A549 (cell line): ENCODE results near the gene CNOT6. TPM values are rescaled to one million over a fixed set of nuclear protein-coding genes. Genes with fewer than 3 reads are reported as not detected.
"Not testable (repeated sequence)": the region's sequence is repeated elsewhere in the genome, so short reads cannot be mapped to it uniquely, and the experiment has no call there.

ENCODE experiments used
- ATAC-seq, 2 experiments: fragments of 200-7000 bp in 1 of 2; fragments of >200 bp in 1 of 2; cut with Nextera tagmentation in 1 of 2; cut with Tn5 transposase in 1 of 2; 3 replicates each; pipeline versions ENCODE4 v1.8.0 to v1.9.1; 2018 to 2020; ENCODE audit warnings: mild to moderate bottlenecking in 1 of 2, moderate library complexity in 1 of 2
- CTCF ChIA-PET: fragments of 300-600 bp; sonication (Branson Sonifier 250); formaldehyde crosslinking; extraction: SDS; loops from one replicate; lab custom pipeline; 2021; ENCODE audit warnings: antibody characterized with exemption, inconsistent platforms; lab: Yijun Ruan, JAX
- POLR2A ChIA-PET: fragments of 350-600 bp; formaldehyde crosslinking; extraction: SDS; loops from one replicate; lab custom pipeline; 2021; ENCODE audit warnings: antibody characterized with exemption, inconsistent platforms; lab: Yijun Ruan, JAX
- DNase-seq, 2 experiments: peaks; one replicate each; pipeline versions ENCODE4 v3.0.0 to v3.0.0-alpha.2; 2011 to 2016; ENCODE audit warnings: low read depth in 1 of 2, low spot score in 1 of 2
- FAIRE-seq: peaks from 2 replicates; lab custom pipeline; 2011; peaks lifted over from hg19 to GRCh38; lab: Jason Lieb, UNC
- H3K27ac ChIP-seq, 2 experiments: fragments of >200 bp; sonication (Bioruptor Twin); formaldehyde crosslinking; 3 replicates each; pipeline ENCODE4 v1.5.1; 2016 to 2017
- H3K4me1 ChIP-seq: fragments of >200 bp; sonication (Bioruptor Twin); formaldehyde crosslinking; 3 replicates; pipeline ENCODE4 v1.6.1; 2016
- H3K4me2 ChIP-seq: fragments of >200 bp; sonication (Bioruptor Twin); formaldehyde crosslinking; 3 replicates; pipeline ENCODE4 v1.6.1; 2016
- H3K4me3 ChIP-seq: fragments of >200 bp; sonication (Bioruptor Twin); formaldehyde crosslinking; 3 replicates; pipeline ENCODE4 v1.5.1; 2016
- H3K9me3 ChIP-seq: fragments of >200 bp; sonication (Bioruptor Twin); formaldehyde crosslinking; 3 replicates; pipeline ENCODE4 v1.6.1; 2016
- ATOH8 ChIP-seq: fragments of 250-450 bp; sonication (Bioruptor Pico); IDR thresholded peaks from 2 replicates; pipeline ENCODE4 v1.5.0; 2020; ENCODE audit warnings: low read depth, mild to moderate bottlenecking, moderate library complexity
- CEBPB ChIP-seq, 2 experiments: fragments of >200 bp in 1 of 2; sonication (Bioruptor Twin) in 1 of 2; formaldehyde crosslinking in 1 of 2; IDR thresholded peaks; 2 replicates each; pipeline ENCODE4 v1.6.1; 2012 to 2016
- CHD2 ChIP-seq: fragments of 150-350 bp; IDR thresholded peaks from 2 replicates; pipeline ENCODE4 v1.6.1; 2014; ENCODE audit warnings: low read length; ENCODE audit not compliant: partially characterized antibody
- EHMT2 ChIP-seq: fragments of 200-600 bp; sonication (generic); IDR thresholded peaks from 2 replicates; pipeline ENCODE4 v1.6.1; 2016; ENCODE audit warnings: antibody characterized with exemption, low read depth, mild to moderate bottlenecking, moderate library complexity
- ESRRA ChIP-seq: fragments of 150-350 bp; IDR thresholded peaks from 2 replicates; pipeline ENCODE4 v1.6.1; 2014; ENCODE audit warnings: mild to moderate bottlenecking, low read length, borderline replicate concordance
- GATA3 ChIP-seq: IDR thresholded peaks from 2 replicates; pipeline ENCODE4 v1.6.1; 2012; ENCODE audit warnings: borderline replicate concordance
- HDAC2 ChIP-seq: fragments of 200-600 bp; sonication (generic); IDR thresholded peaks from 2 replicates; pipeline ENCODE4 v1.6.1; 2016
- HEYL ChIP-seq: fragments of 250-450 bp; sonication (Bioruptor Pico); IDR thresholded peaks from 2 replicates; pipeline ENCODE4 v1.8.0; 2021; ENCODE audit warnings: mild to moderate bottlenecking, moderate library complexity
- HOXB13 ChIP-seq: fragments of 250-450 bp; sonication (Bioruptor Pico); IDR thresholded peaks from 2 replicates; pipeline ENCODE4 v1.5.0; 2020; ENCODE audit warnings: low read depth, mild to moderate bottlenecking, moderate library complexity
- MAFK ChIP-seq: fragments of 450-650 bp; IDR thresholded peaks from 2 replicates; pipeline ENCODE4 v1.6.1; 2014; ENCODE audit not compliant: partially characterized antibody
- MAX ChIP-seq: IDR thresholded peaks from 2 replicates; pipeline ENCODE4 v1.6.1; 2012
- PHF8 ChIP-seq: fragments of 200-600 bp; sonication (generic); IDR thresholded peaks from 2 replicates; pipeline ENCODE4 v1.6.1; 2016; ENCODE audit warnings: low read depth, mild to moderate bottlenecking, antibody characterized with exemption, moderate library complexity, borderline replicate concordance
- POLR2A ChIP-seq: IDR thresholded peaks from 2 replicates; pipeline ENCODE4 v1.6.1; 2012; ENCODE audit warnings: mild to moderate bottlenecking, low read length
- POLR2AphosphoS2 ChIP-seq: conservative IDR thresholded peaks from 2 replicates; pipeline ENCODE4 v1.6.1; 2012; ENCODE audit warnings: low read length, improper control_type of control experiment, inconsistent platforms
- RAD21 ChIP-seq, 2 experiments: fragments of >200 bp in 1 of 2; sonication (Bioruptor Twin) in 1 of 2; formaldehyde crosslinking in 1 of 2; IDR thresholded peaks in 1 of 2; conservative IDR thresholded peaks in 1 of 2; 2 replicates in 1 of 2; 3 replicates in 1 of 2; pipeline ENCODE4 v1.6.1; 2012 to 2018; ENCODE audit warnings: inconsistent platforms in 1 of 2
- RARB ChIP-seq: fragments of 250-450 bp; sonication (Bioruptor Pico); IDR thresholded peaks from 2 replicates; pipeline ENCODE4 v1.8.0; 2021; ENCODE audit warnings: mild to moderate bottlenecking, moderate library complexity
- REST ChIP-seq: fragments of 200-600 bp; sonication (generic); IDR thresholded peaks from 2 replicates; pipeline ENCODE4 v1.6.1; 2016; ENCODE audit warnings: antibody characterized with exemption, mild to moderate bottlenecking, moderate library complexity
- RFX5 ChIP-seq: fragments of 450-650 bp; IDR thresholded peaks from 2 replicates; pipeline ENCODE4 v1.7.1; 2014; ENCODE audit warnings: antibody characterized with exemption, mild to moderate bottlenecking, moderate library complexity
- SREBF2 ChIP-seq: fragments of 450-650 bp; IDR thresholded peaks from 2 replicates; pipeline ENCODE4 v1.6.1; 2014; ENCODE audit warnings: mild to moderate bottlenecking, moderate library complexity
- WGBS: methylation state at CpG from one replicate; pipeline ENCODE4 v1.1.6; 2017; ENCODE audit errors: missing lambda C conversion rate; 5-methylcytosine and 5-hydroxymethylcytosine counted together
- polyA plus RNA-seq, 4 experiments: library from polyadenylated mRNA; depleted of rRNA in 3 of 4; stranded (reverse); fragments of >200 nt; fragmentation: RNase III in 1 of 4; extraction: RNeasy Plus Mini Kit Qiagen cat#74134 plus additional on column Dnase treatment in 1 of 4; gene quantifications; 2 replicates in 3 of 4; 3 replicates in 1 of 4; pipeline ENCODE4 v1.2.3, GENCODE V29; 2011 to 2017

CNOT6 gene
- polyA plus RNA-seq, 2 of the 4 experiments (the other 2 are of a cell fraction), result 18.2 to 28.5 TPM

- WGBS, result 85% methylated on average over 14 of the region's 14 CpGs
- CTCF ChIA-PET, result interaction anchor here (0.7 to 5.0 kb wide), 4 partner anchors 12 to 166 kb away, joined by 3 to 27 read pairs (median 8); no protein-coding TSS in a partner anchor
- DNase-seq, H3K9me3 ChIP-seq, ATAC-seq, FAIRE-seq, H3K4me2 ChIP-seq, H3K27ac ChIP-seq, POLR2A ChIA-PET, H3K4me3 ChIP-seq, H3K4me1 ChIP-seq: not testable (repeated sequence)
Observed at GRCh38 chr5:180459674-180460142, 34.5 kb upstream of the CNOT6 start.

GRCh38 chr5:180460834-180461233 lies 33.3 kb upstream of the CNOT6 start:
- no peak for TF ChIP-seq HDAC2
- no peak for TF ChIP-seq GATA3
- no peak for TF ChIP-seq CHD2
- no peak for TF ChIP-seq ATOH8
- TF ChIP-seq HOXB13, result no peak
- TF ChIP-seq REST, result no peak
- no peak for TF ChIP-seq RFX5
- Histone ChIP-seq H3K4me3 (no peak overlapping the region), H3K4me2 (no peak overlapping the region), H3K9me3 (no peaks in the 10 kb centered on the region), H3K4me1 (peaks cover 13% of the 10 kb centered on the region), H3K27ac (0 out of 6 replicates have a peak overlapping the region, but pooled peaks of 1 of the 2 experiments have one; percentile 26)
- ChIA-PET POLR2A (no interaction called here), CTCF (interaction anchor here (0.9 to 5.0 kb wide), 8 partner anchors 7 to 167 kb away, joined by 3 to 27 read pairs (median 6); no protein-coding TSS in a partner anchor)
- ATAC-seq (no peak), DNase-seq (no peak), FAIRE-seq (no peak)
- WGBS, result 95% methylated on average over 10 of the region's 10 CpGs

GRCh38 chr5:180461303-180461702 lies 32.9 kb upstream of the CNOT6 start:
- H3K9me3 ChIP-seq, result no peaks in the 10 kb centered on the region
- no peak for ATAC-seq
- 0 out of 6 replicates have a peak overlapping the region, but pooled peaks of 1 of the 2 experiments have one; percentile 7 for H3K27ac ChIP-seq
- ChIA-PET POLR2A (no interaction called here), CTCF (interaction anchor here (0.9 to 5.0 kb wide), 8 partner anchors 8 to 168 kb away, joined by 3 to 27 read pairs (median 6); no protein-coding TSS in a partner anchor)
- FAIRE-seq, result no peak
- WGBS, result 73% methylated on average over 9 of the region's 9 CpGs
- TF ChIP-seq POLR2A, result no peak
- TF ChIP-seq SREBF2, result no peak
- TF ChIP-seq MAX, result no peak
- TF ChIP-seq RAD21 (conservative IDR thresholded peaks at IDR 0.05 in 1 of 2, IDR thresholded peaks at IDR 0.05 in 1 of 2), result no peak
- no peak for TF ChIP-seq HEYL (CRISPR knock-in tag)
- no peak for TF ChIP-seq CEBPB (IDR thresholded peaks at IDR 0.05)
- no peak for TF ChIP-seq PHF8
- no peak for TF ChIP-seq EHMT2
- no peak for TF ChIP-seq POLR2AphosphoS2
- no peak for TF ChIP-seq RARB (CRISPR knock-in tag)
- TF ChIP-seq ESRRA, result no peak
- TF ChIP-seq MAFK, result no peak
- no peak overlapping the region for H3K4me2 ChIP-seq
- no peak for DNase-seq
- peaks cover 18% of the 10 kb centered on the region for H3K4me1 ChIP-seq
- no peak overlapping the region for H3K4me3 ChIP-seq
